Transverse colon (tissue), 4 donors: ENCODE measurements around the gene MRAP2. TPM values are rescaled to one million over a fixed set of nuclear protein-coding genes. Genes with fewer than 3 reads are reported as not detected.
A peak's percentile ranks its signal among the peaks of the same experiment; 100 is the strongest.
"Not testable (repeated sequence)": the region's sequence is repeated elsewhere in the genome, so short reads cannot be mapped to it uniquely, and the experiment has no call there.

Experiments
- DNase-seq: peaks from one replicate; pipeline ENCODE4 v3.0.0-alpha.2; 2019
- H3K27ac ChIP-seq, 4 donors: fragments of 200-600 bp; sonication (generic); 2 replicates each; pipeline ENCODE4 v1.5.1; 2016 to 2018; ENCODE audit warnings: inconsistent platforms in 4 of 4
- H3K27me3 ChIP-seq: fragments of 200-600 bp; sonication (generic); 2 replicates; pipeline ENCODE4 v1.5.1; 2017; ENCODE audit warnings: inconsistent platforms
- H3K36me3 ChIP-seq, 4 donors: fragments of 200-600 bp; sonication (generic); 2 replicates each; pipeline ENCODE4 v1.5.1; 2017 to 2019; ENCODE audit warnings: inconsistent platforms in 4 of 4
- H3K4me1 ChIP-seq, 4 donors: fragments of 200-600 bp; sonication (generic); 2 replicates each; pipeline ENCODE4 v1.5.1; 2017 to 2020; ENCODE audit warnings: inconsistent platforms in 4 of 4
- H3K4me3 ChIP-seq, 4 donors: fragments of 200-600 bp; sonication (generic); 1 replicate in 1 of 4; 2 replicates in 3 of 4; pipeline versions ENCODE4 v1.5.1 to v1.6.1; 2017 to 2019; ENCODE audit warnings: inconsistent platforms in 4 of 4
- H3K9me3 ChIP-seq, 2 donors: fragments of 200-600 bp; sonication (generic); 2 replicates each; pipeline ENCODE4 v1.5.1; 2017 to 2019; ENCODE audit warnings: inconsistent platforms in 2 of 2
- EP300 ChIP-seq: sonication (generic); formaldehyde crosslinking; IDR thresholded peaks from one replicate; pipeline ENCODE4 v1.6.1; 2017; ENCODE audit warnings: antibody characterized with exemption, low read depth
- POLR2A ChIP-seq: fragments of 450-650 bp; IDR thresholded peaks from one replicate; pipeline ENCODE4 v1.6.1; 2016; ENCODE audit warnings: antibody characterized with exemption, mild to moderate bottlenecking, moderate library complexity
- POLR2AphosphoS5 ChIP-seq, 3 donors: sonication (generic); formaldehyde crosslinking; IDR thresholded peaks; one replicate each; pipeline ENCODE4 v1.6.1; 2016; ENCODE audit warnings: antibody characterized with exemption in 3 of 3
- WGBS, 2 donors: methylation state at CpG; one replicate each; pipeline ENCODE4 v1.1.5; 2018; ENCODE audit warnings: low coverage in 1 of 2; 5-methylcytosine and 5-hydroxymethylcytosine counted together
- in situ Hi-C, 4 donors: fragments of 200-750 bp; cut with MboI; loops; one replicate each; pipeline versions ENCODE4 v1.15.0 to v1.15.1; 2017; ENCODE audit warnings: low sequenced_read_pairs in 3 of 4, low pct_ligation_motif_present in 1 of 4, low pct_unique_long_range_greater_than_20kb in 1 of 4
- intact Hi-C: fragments of 100-400 bp; cut with DNase I; formaldehyde crosslinking; loops from one replicate; pipeline ENCODE4 v1.15.1; 2023; ENCODE audit warnings: low total_unique reads
- total RNA-seq, 4 donors: library from RNA; depleted of rRNA; stranded (reverse); fragments of >200 nt; gene quantifications; one replicate each; pipeline ENCODE4 v1.1.0, GENCODE V29; 2016
- TF ChIP-seq, protein P1 (sequence below), 5 experiments: fragments of 200-600 bp in 3 of 5; fragments of 450-650 bp in 2 of 5; sonication (generic) in 3 of 5; IDR thresholded peaks; 1 replicate in 2 of 5; 2 replicates in 3 of 5; pipeline ENCODE4 v1.5.1; 2016 to 2017; ENCODE audit warnings: antibody characterized with exemption in 5 of 5, inconsistent platforms in 3 of 5, mild to moderate bottlenecking in 2 of 5, moderate library complexity in 1 of 5

MRAP2 gene
- total RNA-seq, 4 donors from 2014 or later, result 0.80 to 5.1 (median 2.9) TPM

DNA sequence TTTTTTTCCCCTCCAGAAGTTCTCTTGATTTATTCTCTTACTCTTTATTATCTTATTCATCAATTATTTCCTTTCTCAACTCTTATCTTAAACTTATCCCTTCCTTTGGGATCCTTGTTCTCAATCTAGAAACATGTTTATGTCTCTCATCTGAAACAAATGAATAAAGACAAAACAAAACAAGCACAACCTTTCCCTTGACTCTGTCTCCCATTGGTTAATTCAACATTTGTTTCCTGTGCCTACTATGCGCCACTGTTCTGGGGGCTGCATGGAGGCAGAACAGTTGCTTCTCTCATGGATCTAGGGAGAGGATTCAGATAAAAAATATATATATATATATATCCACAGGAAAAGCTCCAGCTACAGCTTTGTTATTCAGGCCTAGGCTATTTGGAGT lies 5.2 kb upstream of the MRAP2 start:
- in situ Hi-C loops (no loop called here), intact Hi-C loops (no loop called here)
- Histone ChIP-seq H3K27ac (peak overlapping the region; percentile 66 to 73 (median 69)), H3K4me3 (no peak overlapping the region), H3K27me3 (peaks cover 4% of the 10 kb centered on the region), H3K4me1 (peaks cover 0 to 30% (median 10%) of the 10 kb centered on the region in 4 donors), H3K36me3 (no peaks in the 10 kb centered on the region), H3K9me3 (no peaks in the 10 kb centered on the region)
- WGBS, 2 donors, result 100% methylated on average over 1 of the region's 1 CpG
- no peak for DNase-seq
- TF ChIP-seq EP300 (no peak), POLR2A (no peak), POLR2AphosphoS5 (IDR thresholded peaks at IDR 0.05) (no peak)
- TF ChIP-seq, protein P1, sequence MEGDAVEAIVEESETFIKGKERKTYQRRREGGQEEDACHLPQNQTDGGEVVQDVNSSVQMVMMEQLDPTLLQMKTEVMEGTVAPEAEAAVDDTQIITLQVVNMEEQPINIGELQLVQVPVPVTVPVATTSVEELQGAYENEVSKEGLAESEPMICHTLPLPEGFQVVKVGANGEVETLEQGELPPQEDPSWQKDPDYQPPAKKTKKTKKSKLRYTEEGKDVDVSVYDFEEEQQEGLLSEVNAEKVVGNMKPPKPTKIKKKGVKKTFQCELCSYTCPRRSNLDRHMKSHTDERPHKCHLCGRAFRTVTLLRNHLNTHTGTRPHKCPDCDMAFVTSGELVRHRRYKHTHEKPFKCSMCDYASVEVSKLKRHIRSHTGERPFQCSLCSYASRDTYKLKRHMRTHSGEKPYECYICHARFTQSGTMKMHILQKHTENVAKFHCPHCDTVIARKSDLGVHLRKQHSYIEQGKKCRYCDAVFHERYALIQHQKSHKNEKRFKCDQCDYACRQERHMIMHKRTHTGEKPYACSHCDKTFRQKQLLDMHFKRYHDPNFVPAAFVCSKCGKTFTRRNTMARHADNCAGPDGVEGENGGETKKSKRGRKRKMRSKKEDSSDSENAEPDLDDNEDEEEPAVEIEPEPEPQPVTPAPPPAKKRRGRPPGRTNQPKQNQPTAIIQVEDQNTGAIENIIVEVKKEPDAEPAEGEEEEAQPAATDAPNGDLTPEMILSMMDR (IDR thresholded peaks at IDR 0.05), result no peak

DNA sequence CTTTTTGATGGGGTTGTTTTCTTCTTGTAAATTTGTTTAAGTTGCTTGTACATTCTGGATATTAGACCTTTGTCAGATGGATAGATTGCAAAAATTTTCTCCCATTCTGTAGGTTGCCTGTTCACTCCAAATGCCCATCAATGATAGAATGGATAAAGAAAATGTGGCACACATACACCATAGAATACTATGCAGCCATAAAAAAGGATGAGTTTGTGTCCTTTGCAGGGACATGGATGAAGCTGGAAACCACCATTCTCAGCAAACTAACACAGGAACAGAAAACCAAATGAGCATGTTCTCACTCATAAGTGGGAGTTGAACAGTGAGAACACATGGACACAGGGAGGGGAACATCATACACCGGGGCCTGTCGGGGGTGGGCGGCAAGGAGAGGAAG lies 1.6 kb upstream of the MRAP2 start:
- in situ Hi-C loops, H3K27ac ChIP-seq, H3K36me3 ChIP-seq, H3K4me3 ChIP-seq, H3K9me3 ChIP-seq, intact Hi-C loops, DNase-seq: not testable (repeated sequence)
- peaks cover 25% of the 10 kb centered on the region for H3K27me3 ChIP-seq
- peaks cover 0 to 26% (median 15%) of the 10 kb centered on the region in 4 donors for H3K4me1 ChIP-seq
- WGBS, 2 donors, result 96 to 98% methylated on average over 3 of the region's 3 CpGs

DNA sequence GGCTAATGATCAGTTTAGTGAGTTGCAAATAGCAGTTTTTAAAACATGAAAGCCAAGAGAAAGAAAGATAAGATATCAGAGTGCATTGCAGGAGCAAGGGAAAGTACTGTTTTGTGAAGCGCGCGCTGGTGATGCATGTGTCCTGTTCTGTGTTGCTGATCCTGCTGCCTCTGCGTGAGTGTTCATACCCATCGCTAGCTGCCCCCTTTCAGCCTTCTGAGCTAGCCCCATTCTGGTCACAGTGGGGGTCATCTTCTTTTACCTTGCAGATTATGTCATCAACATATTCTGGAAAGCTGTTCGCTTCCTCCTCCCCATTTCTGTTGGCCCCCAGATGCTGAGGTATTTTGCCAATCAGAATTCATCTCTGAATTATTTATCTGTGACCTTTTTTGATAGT lies 1.9 kb downstream of the MRAP2 start:
- WGBS, 2 donors, result 93 to 95% methylated on average over 3 to 6 of the region's 6 CpGs
- Histone ChIP-seq H3K36me3 (no peaks in the 10 kb centered on the region), H3K4me1 (peaks cover 0 to 13% (median 4%) of the 10 kb centered on the region in 4 donors), H3K27me3 (peaks cover 25% of the 10 kb centered on the region), H3K27ac (no peak overlapping the region), H3K9me3 (no peaks in the 10 kb centered on the region), H3K4me3 (no peak overlapping the region)
- TF ChIP-seq POLR2AphosphoS5 (IDR thresholded peaks at IDR 0.05), result no peak
- no peak for TF ChIP-seq EP300
- intact Hi-C loops, result no loop called here
- no peak for DNase-seq
- in situ Hi-C loops, result no loop called here

- intact Hi-C loops (no loop called here), in situ Hi-C loops (no loop called here)
- H3K9me3 ChIP-seq, result no peaks in the 10 kb centered on the region
- no peak for TF ChIP-seq POLR2A
- no peak for TF ChIP-seq EP300
- TF ChIP-seq POLR2AphosphoS5 (IDR thresholded peaks at IDR 0.05), result no peak
- TF ChIP-seq, protein P1 (IDR thresholded peaks at IDR 0.05), result no peak
- no peak overlapping the region for H3K4me3 ChIP-seq
- H3K36me3 ChIP-seq, result no peaks in the 10 kb centered on the region
- WGBS, 2 donors, result 95% methylated on average over 17 of the region's 24 CpGs; no CpG with 5 or more reads in 1 of the 2 donors
- H3K27ac ChIP-seq, result no peak overlapping the region
- peaks cover 25% of the 10 kb centered on the region for H3K27me3 ChIP-seq
- H3K4me1 ChIP-seq, result peaks cover 0 to 13% (median 6%) of the 10 kb centered on the region in 4 donors
- no peak for DNase-seq
Observed at GRCh38 chr6:84037425-84038089, 4.0 kb downstream of the MRAP2 start.

GRCh38 chr6:84042603-84043002 lies 9.0 kb downstream of the MRAP2 start:
- peaks cover 0 to 3% (median 0%) of the 10 kb centered on the region in 4 donors for H3K4me1 ChIP-seq
- H3K27ac ChIP-seq, result no peak overlapping the region
- intact Hi-C loops, result no loop called here
- WGBS, 2 donors, result 48 to 60% methylated on average over 1 of the region's 1 CpG
- in situ Hi-C loops, result no loop called here
- DNase-seq, result no peak
- H3K36me3 ChIP-seq, result no peaks in the 10 kb centered on the region
- no peaks in the 10 kb centered on the region for H3K27me3 ChIP-seq
- TF ChIP-seq, protein P1 (IDR thresholded peaks at IDR 0.05), result no peak
- TF ChIP-seq EP300, result no peak
- no peak for TF ChIP-seq POLR2A
- TF ChIP-seq POLR2AphosphoS5 (IDR thresholded peaks at IDR 0.05), result no peak
- H3K9me3 ChIP-seq, result no peaks in the 10 kb centered on the region
- H3K4me3 ChIP-seq, result no peak overlapping the region
